Astrocyte (in vitro differentiated cells and primary cell): ENCODE results near the gene TTLL5. TPM values are rescaled to one million over a fixed set of nuclear protein-coding genes. Genes with fewer than 3 reads are reported as not detected.

Source experiments
- DNase-seq: peaks from one replicate; pipeline ENCODE4 v3.0.0-alpha.2; 2010; ENCODE audit warnings: low read depth
- FAIRE-seq: peaks from 2 replicates; lab custom pipeline; 2011; peaks lifted over from hg19 to GRCh38; lab: Jason Lieb, UNC
- H2AFZ ChIP-seq: 2 replicates; pipeline ENCODE4 v1.6.0; 2012; ENCODE audit warnings: low read depth, low read length, inconsistent platforms
- H3K27ac ChIP-seq: 2 replicates; pipeline ENCODE4 v1.5.1; 2011; ENCODE audit warnings: low read depth, low read length, inconsistent platforms
- H3K27me3 ChIP-seq: 2 replicates; pipeline ENCODE4 v1.6.0; 2011; ENCODE audit warnings: low read length, inconsistent platforms; ENCODE audit not compliant: insufficient read depth
- H3K36me3 ChIP-seq: 2 replicates; pipeline ENCODE4 v1.5.1; 2011; ENCODE audit warnings: low read length, inconsistent platforms; ENCODE audit not compliant: insufficient read depth
- H3K4me1 ChIP-seq: 2 replicates; pipeline ENCODE4 v1.5.1; 2011; ENCODE audit warnings: low read length, inconsistent platforms; ENCODE audit not compliant: insufficient read depth
- H3K4me2 ChIP-seq: 2 replicates; pipeline ENCODE4 v1.6.0; 2012; ENCODE audit warnings: low read length, inconsistent platforms
- H3K4me3 ChIP-seq: 2 replicates; pipeline ENCODE4 v1.5.1; 2011; ENCODE audit warnings: low read depth, mild to moderate bottlenecking, low read length, inconsistent platforms; ENCODE audit not compliant: insufficient read depth
- H3K79me2 ChIP-seq: 2 replicates; pipeline ENCODE4 v1.6.0; 2012; ENCODE audit warnings: mild to moderate bottlenecking, low read length, inconsistent platforms; ENCODE audit not compliant: insufficient read depth
- H3K9ac ChIP-seq: 2 replicates; pipeline ENCODE4 v1.6.0; 2012; ENCODE audit warnings: mild to moderate bottlenecking, low read length, inconsistent platforms
- H3K9me3 ChIP-seq: 2 replicates; pipeline ENCODE4 v1.5.1; 2012; ENCODE audit warnings: low read depth, mild to moderate bottlenecking, low read length, inconsistent platforms; ENCODE audit not compliant: insufficient read depth
- H4K20me1 ChIP-seq: 2 replicates; pipeline ENCODE4 v1.6.0; 2012; ENCODE audit warnings: low read length, inconsistent platforms; ENCODE audit not compliant: insufficient read depth
- H3K27ac Mint-ChIP-seq: one replicate; pipeline ENCODE4 v1.8.0; 2021; ENCODE audit warnings: mild to moderate bottlenecking, mixed read lengths; ENCODE audit not compliant: unreplicated experiment
- H3K27me3 Mint-ChIP-seq: one replicate; pipeline ENCODE4 v1.8.0; 2021; ENCODE audit warnings: low read depth, mixed read lengths; ENCODE audit not compliant: unreplicated experiment
- H3K36me3 Mint-ChIP-seq: one replicate; pipeline ENCODE4 v1.8.0; 2021; ENCODE audit warnings: low read depth, mixed read lengths; ENCODE audit not compliant: unreplicated experiment
- H3K4me1 Mint-ChIP-seq: one replicate; pipeline ENCODE4 v1.8.0; 2021; ENCODE audit warnings: low read depth, mixed read lengths; ENCODE audit not compliant: unreplicated experiment
- H3K4me3 Mint-ChIP-seq: one replicate; pipeline ENCODE4 v1.8.0; 2021; ENCODE audit warnings: mild to moderate bottlenecking, moderate library complexity, mixed read lengths; ENCODE audit not compliant: unreplicated experiment
- H3K9me3 Mint-ChIP-seq: one replicate; pipeline ENCODE4 v1.8.0; 2021; ENCODE audit warnings: mild to moderate bottlenecking, mixed read lengths; ENCODE audit not compliant: unreplicated experiment
- EZH2 ChIP-seq: IDR thresholded peaks from 2 replicates; pipeline ENCODE4 v1.6.1; 2012; ENCODE audit warnings: mild to moderate bottlenecking, low read length, inconsistent platforms; ENCODE audit not compliant: insufficient read depth
- total RNA-seq: library from RNA; stranded (reverse); gene quantifications from 2 replicates; pipeline ENCODE4 v1.2.1, GENCODE V29; 2021
- TF ChIP-seq, protein P1 (sequence below): IDR thresholded peaks from 2 replicates; pipeline ENCODE4 v1.5.1; 2011; ENCODE audit warnings: low read depth, mild to moderate bottlenecking, inconsistent platforms, low read length, moderate library complexity; ENCODE audit not compliant: insufficient read depth

TTLL5 gene
- total RNA-seq, 1 donor from 2014 or later = 24.0 TPM

DNA sequence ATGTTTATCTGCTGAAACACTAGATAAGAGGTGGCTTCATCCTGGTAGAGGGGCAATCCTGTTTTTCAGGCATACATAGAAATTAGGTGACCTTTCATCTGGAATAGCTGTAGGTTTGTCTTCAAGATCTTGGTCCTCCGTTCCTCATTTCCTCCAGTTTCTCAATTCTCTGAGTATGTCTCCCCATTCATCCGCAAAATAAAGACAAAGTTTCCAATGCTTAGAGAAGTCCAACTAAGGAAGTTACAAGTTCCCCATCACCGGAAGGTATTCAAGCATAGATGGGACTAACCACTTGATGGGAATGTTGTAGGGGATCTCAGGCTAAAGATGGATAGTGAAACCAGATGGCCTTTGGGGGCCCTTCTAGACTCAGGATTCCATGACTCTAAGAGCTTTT is 34.6 kb upstream of the TTLL5 start:
- no peak for FAIRE-seq
- H3K9me3 Mint-ChIP-seq = no peaks in the 10 kb centered on the region
- H3K4me3 Mint-ChIP-seq = no peak overlapping the region
- H2AFZ ChIP-seq = no peak overlapping the region
- H3K36me3 ChIP-seq = no peaks in the 10 kb centered on the region
- no peaks in the 10 kb centered on the region for H3K9me3 ChIP-seq
- no peak for DNase-seq
- no peak overlapping the region for H3K9ac ChIP-seq
- H3K27me3 ChIP-seq = peaks cover 2% of the 10 kb centered on the region
- H3K27ac ChIP-seq = no peak overlapping the region
- TF ChIP-seq EZH2 = no peak
- TF ChIP-seq, protein P1, sequence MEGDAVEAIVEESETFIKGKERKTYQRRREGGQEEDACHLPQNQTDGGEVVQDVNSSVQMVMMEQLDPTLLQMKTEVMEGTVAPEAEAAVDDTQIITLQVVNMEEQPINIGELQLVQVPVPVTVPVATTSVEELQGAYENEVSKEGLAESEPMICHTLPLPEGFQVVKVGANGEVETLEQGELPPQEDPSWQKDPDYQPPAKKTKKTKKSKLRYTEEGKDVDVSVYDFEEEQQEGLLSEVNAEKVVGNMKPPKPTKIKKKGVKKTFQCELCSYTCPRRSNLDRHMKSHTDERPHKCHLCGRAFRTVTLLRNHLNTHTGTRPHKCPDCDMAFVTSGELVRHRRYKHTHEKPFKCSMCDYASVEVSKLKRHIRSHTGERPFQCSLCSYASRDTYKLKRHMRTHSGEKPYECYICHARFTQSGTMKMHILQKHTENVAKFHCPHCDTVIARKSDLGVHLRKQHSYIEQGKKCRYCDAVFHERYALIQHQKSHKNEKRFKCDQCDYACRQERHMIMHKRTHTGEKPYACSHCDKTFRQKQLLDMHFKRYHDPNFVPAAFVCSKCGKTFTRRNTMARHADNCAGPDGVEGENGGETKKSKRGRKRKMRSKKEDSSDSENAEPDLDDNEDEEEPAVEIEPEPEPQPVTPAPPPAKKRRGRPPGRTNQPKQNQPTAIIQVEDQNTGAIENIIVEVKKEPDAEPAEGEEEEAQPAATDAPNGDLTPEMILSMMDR = no peak
- no peaks in the 10 kb centered on the region for H3K36me3 Mint-ChIP-seq
- H3K79me2 ChIP-seq = no peaks in the 10 kb centered on the region
- no peak overlapping the region for H3K4me2 ChIP-seq
- H4K20me1 ChIP-seq = no peaks in the 10 kb centered on the region
- H3K27ac Mint-ChIP-seq = no peak overlapping the region
- H3K4me3 ChIP-seq = no peak overlapping the region
- H3K27me3 Mint-ChIP-seq = no peaks in the 10 kb centered on the region
- H3K4me1 ChIP-seq = no peaks in the 10 kb centered on the region
- peaks cover 12% of the 10 kb centered on the region for H3K4me1 Mint-ChIP-seq

DNA sequence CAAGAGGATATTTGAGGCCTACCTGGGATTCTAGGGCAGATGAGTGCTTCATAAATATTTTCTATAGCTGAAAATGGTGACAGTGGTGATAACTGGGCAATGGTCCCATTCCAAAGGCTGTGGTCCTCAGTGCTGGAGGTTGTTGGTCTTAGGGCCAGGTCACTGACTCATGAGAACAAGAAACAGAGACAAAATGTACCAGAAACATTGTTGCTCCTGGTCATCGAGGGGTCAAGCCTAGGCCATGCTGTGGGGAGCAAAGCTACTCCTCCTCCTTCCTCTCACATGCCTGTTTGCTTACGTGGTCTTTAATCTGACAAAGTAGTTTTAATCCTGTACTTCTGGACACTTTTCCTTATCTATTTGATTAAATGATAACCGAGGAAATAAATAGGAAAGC is 34.2 kb upstream of the TTLL5 start:
- no peaks in the 10 kb centered on the region for H3K9me3 ChIP-seq
- no peak for DNase-seq
- peaks cover 3% of the 10 kb centered on the region for H3K27me3 ChIP-seq
- no peaks in the 10 kb centered on the region for H3K36me3 Mint-ChIP-seq
- no peak for FAIRE-seq
- H3K79me2 ChIP-seq = no peaks in the 10 kb centered on the region
- H3K36me3 ChIP-seq = no peaks in the 10 kb centered on the region
- H3K4me2 ChIP-seq = no peak overlapping the region
- H3K27ac ChIP-seq = no peak overlapping the region
- no peaks in the 10 kb centered on the region for H3K27me3 Mint-ChIP-seq
- no peak overlapping the region for H3K9ac ChIP-seq
- no peaks in the 10 kb centered on the region for H3K4me1 ChIP-seq
- H3K4me1 Mint-ChIP-seq = peaks cover 17% of the 10 kb centered on the region
- H2AFZ ChIP-seq = no peak overlapping the region
- H3K27ac Mint-ChIP-seq = no peak overlapping the region
- H3K4me3 ChIP-seq = no peak overlapping the region
- TF ChIP-seq, protein P1 = no peak
- TF ChIP-seq EZH2 = no peak
- no peaks in the 10 kb centered on the region for H3K9me3 Mint-ChIP-seq
- H4K20me1 ChIP-seq = no peaks in the 10 kb centered on the region
- no peak overlapping the region for H3K4me3 Mint-ChIP-seq

DNA sequence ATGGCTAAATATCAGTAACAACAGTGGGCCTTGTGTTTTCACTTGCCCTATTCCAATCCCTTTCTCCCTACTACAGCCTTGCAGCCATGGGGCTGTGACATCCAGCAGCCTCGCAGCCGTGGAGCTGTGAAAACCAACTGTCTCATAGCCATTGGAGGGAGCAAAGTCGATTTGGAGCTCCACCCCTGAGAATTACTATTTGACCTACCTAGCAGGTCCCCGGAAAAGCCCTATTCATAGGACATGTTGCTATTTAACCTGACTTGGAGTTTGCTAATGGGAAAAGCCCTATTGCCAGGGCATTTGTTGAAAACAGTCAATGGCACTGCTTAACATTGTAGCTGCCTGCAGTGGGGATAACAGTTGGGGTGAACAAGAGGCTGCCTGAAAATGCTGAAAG is 33.6 kb upstream of the TTLL5 start:
- Histone ChIP-seq H3K27ac (no peak overlapping the region), H3K27me3 (peaks cover 5% of the 10 kb centered on the region), H3K9me3 (no peaks in the 10 kb centered on the region), H3K36me3 (no peaks in the 10 kb centered on the region), H3K4me2 (no peak overlapping the region), H3K4me3 (no peak overlapping the region), H2AFZ (no peak overlapping the region), H3K4me1 (no peaks in the 10 kb centered on the region), H4K20me1 (no peaks in the 10 kb centered on the region), H3K79me2 (no peaks in the 10 kb centered on the region), H3K9ac (no peak overlapping the region)
- FAIRE-seq (no peak), DNase-seq (no peak)
- TF ChIP-seq, protein P1 = no peak
- TF ChIP-seq EZH2 = no peak
- H3K9me3 Mint-ChIP-seq = no peaks in the 10 kb centered on the region
- no peaks in the 10 kb centered on the region for H3K36me3 Mint-ChIP-seq
- H3K4me1 Mint-ChIP-seq = peaks cover 20% of the 10 kb centered on the region
- no peak overlapping the region for H3K27ac Mint-ChIP-seq
- no peak overlapping the region for H3K4me3 Mint-ChIP-seq
- H3K27me3 Mint-ChIP-seq = no peaks in the 10 kb centered on the region
